GM12878 (cell line): ENCODE measurements around the gene POFUT2.

Source experiments
- CTCF ChIP-seq, 3 experiments: IDR thresholded peaks in 2 of 3; conservative IDR thresholded peaks in 1 of 3; 2 replicates each; pipeline ENCODE4 v1.5.1; 2011; ENCODE audit warnings: low read depth in 3 of 3, low read length in 3 of 3, mild to moderate bottlenecking in 3 of 3, control low read depth in 2 of 3, moderate library complexity in 2 of 3, inconsistent platforms in 1 of 3, mixed read lengths in 1 of 3; ENCODE audit not compliant: control insufficient read depth in 2 of 3, insufficient read depth in 1 of 3; ENCODE audit errors: extremely low read depth in 1 of 3
- EZH2 ChIP-seq: IDR thresholded peaks from 2 replicates; pipeline ENCODE4 v1.6.1; 2012; ENCODE audit warnings: low read depth, mild to moderate bottlenecking, control low read depth, inconsistent platforms, low read length, borderline replicate concordance; ENCODE audit not compliant: control insufficient read depth
- KDM1A ChIP-seq: fragments of 200-600 bp; sonication (generic); IDR thresholded peaks from 2 replicates; pipeline ENCODE4 v1.6.1; 2016; ENCODE audit warnings: borderline replicate concordance
- MEF2B ChIP-seq: fragments of 450-650 bp; IDR thresholded peaks from 2 replicates; pipeline ENCODE4 v1.6.1; 2018; ENCODE audit warnings: mild to moderate bottlenecking, moderate library complexity; ENCODE audit not compliant: partially characterized antibody, poor library complexity, severe bottlenecking
- MYC ChIP-seq: IDR thresholded peaks from 2 replicates; pipeline ENCODE4 v1.6.1; 2011; ENCODE audit warnings: mild to moderate bottlenecking, low read length, moderate library complexity, inconsistent platforms; ENCODE audit not compliant: insufficient read depth, insufficient replicate concordance, insufficient read length, severe bottlenecking
- POLR2A ChIP-seq: IDR thresholded peaks from 2 replicates; pipeline ENCODE4 v1.6.1; 2011; ENCODE audit warnings: low read depth, mild to moderate bottlenecking, low read length
- SMAD1 ChIP-seq: fragments of 450-650 bp; IDR thresholded peaks from 2 replicates; pipeline ENCODE4 v1.6.1; 2018; ENCODE audit warnings: mild to moderate bottlenecking, low read depth; ENCODE audit not compliant: partially characterized antibody
- SP1 ChIP-seq: IDR thresholded peaks from one replicate; pipeline ENCODE4 v1.6.1; 2011; ENCODE audit warnings: low read depth, low read length
- SUZ12 ChIP-seq: fragments of 200-600 bp; sonication (generic); IDR thresholded peaks from one replicate; pipeline ENCODE4 v1.6.1; 2018; ENCODE audit warnings: antibody characterized with exemption, mild to moderate bottlenecking; ENCODE audit not compliant: unreplicated experiment
- TAF1 ChIP-seq: IDR thresholded peaks from 2 replicates; pipeline ENCODE4 v1.6.1; 2011; ENCODE audit warnings: mild to moderate bottlenecking, low read depth, low read length, borderline replicate concordance
- USF1 ChIP-seq: IDR thresholded peaks from 2 replicates; pipeline ENCODE4 v1.6.1; 2011; ENCODE audit warnings: borderline replicate concordance, low read depth, mild to moderate bottlenecking, moderate library complexity, mixed read lengths, low read length; ENCODE audit not compliant: insufficient read depth; ENCODE audit errors: extremely low read length
- USF2 ChIP-seq: IDR thresholded peaks from 2 replicates; pipeline ENCODE4 v1.6.1; 2011; ENCODE audit warnings: low read depth, low read length, improper control_type of control experiment, borderline replicate concordance

- TF ChIP-seq MYC (no peak), USF1 (no peak), SP1 (no peak), USF2 (no peak), KDM1A (no peak), SMAD1 (no peak), TAF1 (no peak), EZH2 (no peak), POLR2A (no peak), SUZ12 (no peak), MEF2B (no peak), CTCF (IDR thresholded peaks at IDR 0.05 in 2 of 3, conservative IDR thresholded peaks at IDR 0.05 in 1 of 3; ENCODE audit: control insufficient read depth in 2 of 3, extremely low read depth in 1 of 3, insufficient read depth in 1 of 3, low read depth in 3 of 3, low read length in 3 of 3) (no peak)
Observed at GRCh38 chr21:45281411-45282282, 6.0 kb downstream of the POFUT2 start.
